ENCODE results near the gene SLBP.

- TF ChIP-seq POLR2A (IDR thresholded peaks at IDR 0.05) = no peak
- TF ChIP-seq, protein P1, sequence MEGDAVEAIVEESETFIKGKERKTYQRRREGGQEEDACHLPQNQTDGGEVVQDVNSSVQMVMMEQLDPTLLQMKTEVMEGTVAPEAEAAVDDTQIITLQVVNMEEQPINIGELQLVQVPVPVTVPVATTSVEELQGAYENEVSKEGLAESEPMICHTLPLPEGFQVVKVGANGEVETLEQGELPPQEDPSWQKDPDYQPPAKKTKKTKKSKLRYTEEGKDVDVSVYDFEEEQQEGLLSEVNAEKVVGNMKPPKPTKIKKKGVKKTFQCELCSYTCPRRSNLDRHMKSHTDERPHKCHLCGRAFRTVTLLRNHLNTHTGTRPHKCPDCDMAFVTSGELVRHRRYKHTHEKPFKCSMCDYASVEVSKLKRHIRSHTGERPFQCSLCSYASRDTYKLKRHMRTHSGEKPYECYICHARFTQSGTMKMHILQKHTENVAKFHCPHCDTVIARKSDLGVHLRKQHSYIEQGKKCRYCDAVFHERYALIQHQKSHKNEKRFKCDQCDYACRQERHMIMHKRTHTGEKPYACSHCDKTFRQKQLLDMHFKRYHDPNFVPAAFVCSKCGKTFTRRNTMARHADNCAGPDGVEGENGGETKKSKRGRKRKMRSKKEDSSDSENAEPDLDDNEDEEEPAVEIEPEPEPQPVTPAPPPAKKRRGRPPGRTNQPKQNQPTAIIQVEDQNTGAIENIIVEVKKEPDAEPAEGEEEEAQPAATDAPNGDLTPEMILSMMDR (IDR thresholded peaks at IDR 0.05) = no peak
These were observed 45.0 kb upstream of the SLBP start for GRCh38 chr4:1756893-1757779.
